Measurements from ENCODE around the gene CNTNAP1. TPM values are rescaled to one million over a fixed set of nuclear protein-coding genes. Genes with fewer than 3 reads are reported as not detected.

CNTNAP1 gene
- total RNA-seq, 1 donor from 2014 or later: 4.2 TPM

DNA sequence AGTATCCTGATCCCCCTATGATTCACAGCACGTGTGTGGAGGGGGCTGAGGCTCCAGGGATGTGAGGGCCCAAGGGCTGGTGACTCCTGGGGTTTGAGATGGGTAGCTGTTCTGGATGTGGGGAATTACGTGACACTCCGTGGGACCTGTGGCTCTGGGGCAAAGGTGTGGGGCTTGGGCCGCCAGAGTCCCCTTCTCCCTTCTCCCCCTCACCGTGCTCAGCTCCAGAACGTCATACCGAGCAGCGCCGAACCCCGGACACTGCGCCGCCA is 12.7 kb upstream of the CNTNAP1 start:
- ATAC-seq (ENCODE audit: poor library complexity) (no peak), DNase-seq (no peak)
- intact Hi-C loops (cut with DNase I): no loop called here

DNA sequence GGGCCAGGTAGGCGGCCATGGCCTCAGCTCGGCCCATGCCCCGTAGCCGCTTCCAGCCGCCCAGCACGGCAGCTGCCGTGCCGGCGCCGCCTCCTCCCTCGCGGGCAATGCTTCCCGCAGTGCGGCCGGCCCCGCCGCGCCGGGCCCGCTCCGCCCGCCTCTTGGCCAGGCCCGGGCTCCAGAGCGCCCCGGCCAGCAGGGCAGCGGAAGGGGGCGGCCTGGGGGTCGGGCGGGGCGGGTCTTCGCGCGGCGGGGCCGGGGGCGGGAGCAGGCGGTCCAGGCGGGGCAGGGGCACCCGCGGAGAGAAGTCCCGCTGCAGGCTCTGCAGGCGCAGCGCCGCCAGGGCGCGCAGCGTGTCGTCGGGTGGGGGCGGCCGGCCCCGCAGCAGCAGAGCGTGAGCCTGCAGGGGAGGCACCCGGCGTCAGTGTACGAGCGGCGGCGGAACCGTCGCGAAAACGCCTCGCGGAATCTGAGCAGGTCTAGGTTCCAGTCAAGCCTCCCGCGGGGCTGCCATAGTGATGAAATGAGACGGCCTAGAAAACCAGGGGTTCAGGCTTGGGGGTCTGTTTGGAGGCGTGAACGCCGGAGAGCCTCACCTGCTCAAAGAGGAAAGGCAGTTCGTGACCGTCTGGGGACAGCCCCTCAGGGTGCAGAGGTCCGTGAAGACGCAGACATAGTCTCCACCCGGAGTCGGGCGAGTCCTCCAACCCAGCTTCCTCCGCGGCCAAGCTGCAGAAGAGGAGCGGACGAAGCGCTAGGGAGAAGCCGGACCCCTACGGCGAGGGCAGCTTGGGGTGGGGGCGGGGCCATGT is 12.1 kb upstream of the CNTNAP1 start:
- intact Hi-C loops (cut with DNase I): no loop called here
- no peak for ATAC-seq (ENCODE audit: poor library complexity)
- no peak for DNase-seq

DNA sequence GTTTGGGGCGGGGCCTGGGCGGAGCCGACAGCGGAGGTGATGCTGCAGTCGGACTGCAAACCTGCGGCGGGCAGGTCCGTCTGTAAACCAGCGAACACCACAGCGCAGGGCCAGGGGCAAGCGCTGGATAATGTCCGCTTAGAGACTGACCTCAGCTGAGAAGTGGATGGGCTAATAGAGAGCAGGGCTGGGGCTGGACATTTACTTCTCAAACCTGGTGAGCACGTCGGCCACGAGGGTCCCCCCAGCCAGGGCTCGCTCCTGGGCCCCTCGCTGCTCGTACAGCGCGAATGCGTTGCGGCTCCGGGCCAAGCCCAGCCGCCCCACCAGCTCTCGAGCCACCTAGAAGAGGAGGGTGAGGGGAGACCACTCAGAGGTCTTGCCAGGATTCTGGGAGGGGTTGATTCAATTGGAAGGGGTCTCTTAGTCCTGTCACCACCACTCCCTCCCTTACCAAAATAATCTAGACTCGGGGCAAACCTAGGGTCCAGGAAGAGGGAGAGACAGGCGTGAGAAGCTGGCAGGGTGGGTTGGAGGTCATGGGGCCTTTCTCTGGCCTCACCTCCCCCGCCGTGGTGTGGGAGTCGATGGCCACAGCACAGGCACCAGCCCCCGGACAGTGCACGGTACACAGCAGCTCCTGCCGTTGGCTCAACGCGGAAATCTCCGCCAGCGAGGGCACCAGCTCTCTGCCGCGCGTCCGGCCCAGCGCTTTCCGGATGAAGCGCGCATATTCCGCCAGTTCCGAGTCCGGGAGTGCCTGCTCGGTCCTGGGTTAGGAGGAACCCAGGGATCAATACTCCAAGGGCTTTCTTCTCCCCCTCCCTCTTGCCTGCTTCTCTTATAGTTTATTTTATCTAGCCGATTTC is 11.3 kb upstream of the CNTNAP1 start:
- intact Hi-C loops (cut with DNase I): no loop called here
- ATAC-seq (ENCODE audit: poor library complexity): no peak
- no peak for DNase-seq

DNA sequence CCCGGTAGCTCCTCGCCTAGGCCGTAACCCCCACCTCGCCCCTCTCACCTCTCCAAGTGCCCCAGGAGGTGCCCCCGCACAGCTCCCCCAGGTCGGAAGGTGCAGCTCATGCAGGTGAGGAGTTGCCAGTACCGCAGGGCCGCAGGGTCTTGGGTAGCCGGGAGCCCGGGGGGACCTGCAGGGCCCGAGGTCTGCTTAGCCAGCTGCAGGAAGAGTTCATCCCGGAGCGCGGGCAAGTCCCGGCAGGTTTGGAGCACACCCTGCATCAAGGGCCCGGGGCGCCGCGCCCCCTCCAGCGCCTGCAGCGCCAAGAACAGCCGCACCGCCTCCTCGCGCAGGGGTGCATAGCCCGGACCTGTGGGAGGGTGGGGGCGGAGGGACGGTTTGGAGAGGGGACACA is 10.3 kb upstream of the CNTNAP1 start:
- ATAC-seq (ENCODE audit: poor library complexity): no peak
- DNase-seq: no peak
- intact Hi-C loops (cut with DNase I): no loop called here

DNA sequence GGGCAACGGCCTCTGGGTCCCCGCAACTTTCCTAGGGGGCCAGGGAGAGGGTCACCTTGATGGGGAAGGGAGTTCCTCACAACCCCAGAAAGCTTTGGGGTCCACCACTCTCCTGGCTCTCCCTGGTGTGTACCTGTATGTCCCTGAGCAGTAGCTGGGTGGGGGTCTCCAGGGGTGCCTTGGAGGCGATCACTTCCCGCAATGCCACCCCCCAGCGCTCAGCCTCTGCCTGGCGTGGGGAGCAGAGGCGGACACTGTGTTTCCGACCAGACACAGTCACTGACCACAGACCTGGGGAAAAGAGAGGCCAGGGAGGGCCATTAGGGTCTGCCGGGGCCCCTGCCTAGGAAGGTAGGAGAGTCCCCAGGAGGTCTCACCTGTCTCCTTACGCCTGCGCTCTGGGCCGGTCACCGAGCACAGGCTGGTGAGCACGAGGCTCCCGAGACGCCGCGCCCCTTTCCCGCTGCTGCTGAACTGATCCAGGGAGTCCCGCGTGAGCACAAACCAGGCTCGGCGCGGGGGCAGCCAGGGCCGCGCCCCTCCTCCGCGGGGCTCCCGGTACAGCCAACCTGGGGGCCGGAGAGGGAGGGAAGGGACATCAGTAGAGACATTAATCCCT is 9.0 kb upstream of the CNTNAP1 start:
- DNase-seq (no peak), ATAC-seq (ENCODE audit: poor library complexity) (no peak)
- intact Hi-C loops (cut with DNase I): no loop called here

DNA sequence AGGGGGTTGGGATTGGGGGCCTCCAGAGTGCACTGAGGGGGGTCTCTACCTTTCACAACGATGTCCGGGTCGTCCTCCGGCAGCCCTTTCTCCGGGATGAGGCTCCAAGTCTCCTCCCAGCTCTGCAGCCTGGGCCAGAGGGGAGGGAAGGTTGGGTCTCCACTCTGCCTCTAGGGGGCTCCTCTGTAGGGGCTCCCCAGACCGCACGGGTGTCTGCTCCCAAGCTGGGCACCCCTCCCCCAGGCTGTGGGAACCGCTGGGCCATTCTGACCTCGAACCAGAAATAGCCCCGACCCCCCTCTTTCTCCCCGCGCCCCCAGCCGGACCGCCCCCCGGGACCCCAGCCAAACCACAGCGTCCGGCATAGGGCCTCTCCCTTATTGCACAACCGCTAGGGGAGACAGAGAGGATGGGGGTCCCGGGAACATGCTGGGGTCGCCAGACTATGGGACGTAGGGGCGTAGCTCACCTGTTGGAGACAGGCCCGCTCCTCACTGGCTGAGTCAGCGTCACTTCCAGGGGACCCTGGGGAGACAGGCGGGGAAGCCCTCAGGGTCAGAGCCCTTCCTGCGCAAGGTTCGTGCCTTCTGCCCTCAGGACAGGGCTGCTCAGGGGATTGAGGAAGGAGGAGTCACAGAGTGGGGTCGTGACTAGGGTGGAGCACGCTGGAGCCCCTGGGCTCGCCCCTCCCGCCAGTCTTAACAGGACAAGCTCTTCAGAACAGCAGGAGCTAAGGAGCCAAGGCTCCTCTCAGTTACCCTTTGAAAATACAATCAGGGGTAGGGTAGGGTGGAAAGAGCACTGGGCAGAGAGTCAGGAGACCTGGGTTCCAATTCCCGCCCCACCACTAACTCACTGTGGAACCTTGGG is 8.2 kb upstream of the CNTNAP1 start:
- DNase-seq: peak; percentile 81
- intact Hi-C loops (cut with DNase I): no loop called here
- ATAC-seq (ENCODE audit: poor library complexity): no peak

DNA sequence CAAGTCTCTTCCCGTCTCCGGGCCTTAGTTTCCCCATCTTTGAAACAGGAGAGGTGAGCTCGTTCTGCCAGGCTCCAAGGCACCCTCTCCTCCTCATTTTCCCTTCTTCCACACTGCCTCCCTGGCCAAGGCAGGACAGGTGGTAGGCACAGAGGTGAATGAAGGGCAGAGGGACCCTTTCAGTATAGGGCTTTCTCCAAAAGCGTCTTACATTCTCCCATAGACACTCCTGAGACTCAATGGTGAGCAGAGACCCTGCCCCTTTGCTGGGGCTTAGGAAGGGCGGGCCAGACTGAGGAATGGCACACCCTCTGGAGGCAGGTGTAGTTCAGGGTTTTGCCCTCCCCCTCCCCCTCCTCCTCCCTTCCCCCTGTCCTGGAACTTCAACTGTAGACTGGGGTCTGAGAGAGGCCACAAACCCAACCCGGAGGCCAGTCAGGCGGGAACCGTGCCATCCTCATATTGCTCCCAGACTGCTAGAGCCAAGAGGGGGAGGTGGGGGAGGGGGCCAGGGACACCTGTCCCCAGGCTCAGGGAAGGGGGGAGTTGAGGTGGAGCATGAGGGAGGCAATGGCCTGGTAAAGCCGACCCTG is 7.5 kb upstream of the CNTNAP1 start:
- ATAC-seq (ENCODE audit: poor library complexity) (no peak), DNase-seq (no peak)
- intact Hi-C loops (cut with DNase I): loop anchor here (5.0 kb wide), 1 partner anchor 68 kb away; the partner anchor contains the start of genes RETREG3 and TUBG1

DNA sequence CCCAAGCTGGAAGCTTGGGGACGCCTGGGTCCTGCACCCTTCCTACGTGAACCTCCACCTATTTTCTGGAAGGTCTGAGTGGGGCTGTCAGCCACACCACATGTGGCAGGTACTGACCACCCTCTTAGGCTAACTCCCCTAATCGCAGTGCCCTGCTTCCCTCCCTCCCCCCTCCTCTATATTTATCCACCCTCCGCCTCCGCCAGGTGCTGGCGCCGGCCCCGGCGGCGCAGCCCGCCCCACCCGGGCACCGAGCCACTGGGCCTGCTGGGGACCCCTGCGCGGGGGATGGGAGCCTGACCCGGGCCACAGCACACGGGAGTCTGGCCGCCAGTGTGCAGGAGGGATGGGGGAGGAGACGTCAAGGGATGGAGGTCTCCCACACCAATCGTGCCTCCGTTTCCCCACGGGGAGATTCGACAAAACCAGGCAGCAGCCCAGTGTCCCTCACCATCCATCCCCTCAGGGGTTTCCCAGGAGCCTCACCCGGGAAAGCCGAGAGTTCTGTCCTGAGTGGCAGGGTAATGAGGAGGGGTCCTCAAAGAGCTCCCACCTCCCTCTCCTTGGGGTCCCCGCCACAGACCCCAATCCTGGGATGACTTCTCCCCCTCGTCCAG is 6.9 kb upstream of the CNTNAP1 start:
- intact Hi-C loops (cut with DNase I): loop anchor here (5.0 kb wide), 1 partner anchor 68 kb away; the partner anchor contains the start of genes RETREG3 and TUBG1
- DNase-seq (peak; percentile 79), ATAC-seq (ENCODE audit: poor library complexity) (peak; percentile 22)

DNA sequence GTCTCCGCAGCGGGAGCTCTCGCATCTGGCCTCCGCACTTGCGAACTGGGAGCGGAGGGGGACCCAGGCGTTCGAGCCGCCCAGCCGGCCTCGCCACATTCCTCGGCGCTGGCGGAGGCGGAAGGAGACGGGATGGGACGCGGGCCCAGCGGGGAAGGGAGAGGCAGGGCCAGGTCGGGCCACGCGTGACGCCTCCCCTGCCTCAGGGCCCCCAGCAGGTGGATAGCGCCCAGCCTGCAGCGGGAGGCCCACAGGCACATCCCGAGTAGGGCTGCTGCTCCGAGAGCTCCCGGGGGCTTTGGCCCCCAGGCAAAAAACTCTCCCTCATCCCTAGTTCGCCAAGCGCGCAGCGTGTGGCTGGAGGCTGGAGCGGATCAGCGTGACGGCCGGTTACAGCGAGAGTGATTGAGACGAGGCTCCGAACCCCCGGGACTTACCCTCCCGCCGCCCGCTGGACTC is 6.3 kb upstream of the CNTNAP1 start:
- intact Hi-C loops (cut with DNase I): loop anchor here (5.0 kb wide), 1 partner anchor 69 kb away; the partner anchor contains the start of genes RETREG3 and TUBG1
- ATAC-seq (ENCODE audit: poor library complexity) (peak; percentile 19), DNase-seq (peak; percentile 72)

DNA sequence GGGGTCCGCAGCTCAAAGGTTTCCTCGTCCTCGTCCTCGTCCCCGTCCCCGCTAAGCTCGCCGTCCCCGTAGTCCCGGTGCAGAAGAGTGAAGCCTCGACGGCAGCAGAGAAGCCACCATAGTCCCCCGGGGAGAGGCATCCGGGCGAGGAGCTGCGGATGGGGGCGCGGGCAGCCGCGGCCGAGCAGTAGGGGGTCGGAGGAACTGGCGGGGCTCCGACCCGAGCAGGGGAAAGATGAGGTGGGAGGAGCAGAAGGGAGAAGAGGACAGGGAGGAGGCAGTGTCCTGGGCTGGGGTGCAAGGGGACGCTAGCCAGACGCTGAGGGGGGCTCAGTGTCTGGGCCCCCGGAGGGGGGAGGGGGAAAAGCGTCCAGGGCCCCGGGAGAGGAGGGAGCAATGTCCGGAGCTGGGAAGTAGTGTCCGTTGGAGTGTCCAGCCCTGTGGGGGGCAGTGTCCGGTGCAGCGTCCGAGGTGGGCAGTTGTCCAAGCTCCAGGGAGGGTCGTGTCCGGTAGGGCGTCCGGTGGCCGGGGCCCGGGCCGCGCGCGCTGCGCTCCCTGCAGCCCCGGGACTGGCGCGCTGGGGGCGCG is 5.8 kb upstream of the CNTNAP1 start, which contains the start of gene PLEKHH3:
TSS of gene PLEKHH3 (minus strand) at position 571 of the 588 bp plus-strand sequence. CDS start at position 140, 431 bp downstream.
- no peak for DNase-seq
- intact Hi-C loops (cut with DNase I): loop anchor here (5.0 kb wide), 1 partner anchor 69 kb away; the partner anchor contains the start of genes RETREG3 and TUBG1
- ATAC-seq (ENCODE audit: poor library complexity): peak; percentile 0

DNA sequence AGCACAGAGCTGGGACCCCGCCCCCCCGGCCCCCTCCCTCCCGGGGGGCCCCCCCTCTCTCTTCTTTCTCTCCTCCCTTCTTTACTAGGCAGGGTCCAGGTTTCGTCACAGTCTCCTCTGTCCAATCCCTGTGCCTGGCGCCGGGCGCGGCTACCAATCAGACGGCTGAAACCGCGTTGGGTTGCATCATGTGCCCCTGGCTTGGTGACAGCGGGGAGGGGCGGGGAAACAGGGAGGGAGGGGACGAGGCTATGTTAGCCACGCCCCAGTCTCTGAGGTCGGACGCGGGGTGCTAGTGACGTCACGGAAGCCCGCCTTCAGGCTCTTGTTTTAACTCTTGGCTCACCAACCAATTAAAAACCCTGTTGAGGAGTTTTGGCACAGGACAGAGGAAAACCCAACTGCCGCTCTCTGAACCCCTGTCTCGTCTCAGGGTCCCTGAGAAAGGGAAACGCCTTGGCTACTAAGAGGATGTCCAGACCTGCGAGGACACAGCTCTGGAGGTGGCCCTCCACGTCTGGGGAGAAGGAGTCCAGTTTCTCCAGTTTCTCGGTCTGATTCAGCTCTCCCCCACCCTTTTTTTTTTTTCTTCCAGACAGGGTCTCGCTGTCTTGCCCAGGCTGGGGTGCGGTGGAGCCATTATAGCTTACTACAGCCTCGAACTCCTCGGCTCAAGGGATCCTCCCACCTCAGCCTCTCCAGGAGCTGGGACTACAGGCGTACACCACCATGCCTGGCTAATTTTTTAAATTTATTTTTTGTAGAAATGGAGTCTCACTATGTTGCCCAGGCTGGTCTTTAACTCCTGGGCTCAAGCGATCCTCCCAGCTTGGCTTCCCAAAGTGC is 5.1 kb upstream of the CNTNAP1 start:
- intact Hi-C loops (cut with DNase I): loop anchor here (5.0 kb wide), 1 partner anchor 70 kb away; the partner anchor contains the start of genes RETREG3 and TUBG1
- ATAC-seq (ENCODE audit: poor library complexity) (peak; percentile 64), DNase-seq (peak; percentile 100)

DNA sequence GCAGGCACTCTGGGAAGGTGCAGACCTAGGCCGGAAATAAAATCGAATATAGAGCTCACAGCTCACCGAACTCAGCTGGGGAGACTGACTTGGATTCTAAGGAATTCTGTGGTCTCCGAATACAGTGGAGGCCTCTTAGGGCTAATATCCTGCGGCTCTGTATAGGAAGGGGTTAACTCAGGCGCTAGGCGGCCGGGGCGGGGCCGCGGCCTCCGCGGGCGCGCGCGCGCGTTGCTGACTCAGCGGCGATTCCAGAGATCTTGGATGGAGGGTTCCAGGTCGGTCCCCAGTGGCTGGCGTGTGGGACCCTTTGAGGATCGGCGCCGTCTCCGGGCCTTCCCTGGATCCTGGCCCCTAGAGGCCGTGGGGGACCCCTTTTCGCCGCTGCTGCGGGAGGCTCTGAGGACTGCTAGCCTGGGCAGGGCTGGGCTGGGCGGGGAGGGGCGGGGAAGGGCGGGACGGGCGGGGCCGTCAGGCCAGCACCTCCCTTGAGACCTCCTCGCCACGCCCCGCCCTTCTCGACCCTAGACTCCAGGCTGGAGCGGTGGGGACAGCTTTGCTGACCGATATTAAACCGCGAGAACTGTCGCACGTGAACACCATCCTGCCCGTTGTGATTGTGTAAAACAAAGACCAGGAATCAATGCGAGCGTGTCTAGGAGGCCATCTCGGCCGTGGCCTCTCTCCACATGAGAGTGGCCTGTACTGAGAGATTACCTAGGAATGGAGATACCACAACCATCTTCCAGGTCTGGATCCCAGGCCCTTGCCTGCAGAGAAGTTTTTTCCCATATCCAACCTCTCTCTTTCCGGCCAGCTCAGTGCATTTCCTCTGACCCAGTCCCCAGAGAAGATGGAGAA is 4.2 kb upstream of the CNTNAP1 start:
- intact Hi-C loops (cut with DNase I): loop anchor here (5.0 kb wide), 1 partner anchor 71 kb away; the partner anchor contains the start of genes RETREG3 and TUBG1
- ATAC-seq (ENCODE audit: poor library complexity): peak; percentile 46
- DNase-seq: peak; percentile 93

DNA sequence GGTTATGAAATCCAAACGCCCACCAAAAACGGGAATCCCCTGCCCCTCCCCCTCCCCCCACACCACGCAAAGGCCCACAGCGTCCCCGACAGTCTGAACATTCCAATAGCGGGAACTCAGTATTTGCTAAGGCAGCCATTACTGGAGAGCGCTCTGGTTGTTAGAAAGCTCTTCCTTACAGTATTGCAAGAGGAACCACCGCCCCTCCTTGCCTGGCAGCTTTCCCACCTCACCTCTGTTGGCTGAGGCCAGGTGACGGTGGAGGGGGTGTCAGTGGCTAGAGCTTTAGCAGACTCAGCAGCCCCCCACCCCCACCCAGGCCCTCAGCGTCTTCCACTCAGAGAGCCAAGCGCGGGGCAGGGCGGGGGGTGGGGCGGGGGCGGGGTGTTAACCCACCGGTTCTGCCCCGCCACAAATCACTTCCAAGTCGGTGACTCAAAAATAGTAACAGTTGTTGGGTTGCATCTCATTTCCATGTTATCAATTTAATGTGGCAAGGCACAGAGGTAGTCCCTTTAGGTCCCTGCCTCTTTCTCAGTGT is 3.3 kb upstream of the CNTNAP1 start:
- ATAC-seq (ENCODE audit: poor library complexity): no peak
- DNase-seq: no peak
- intact Hi-C loops (cut with DNase I): loop anchor here (5.0 kb wide), 1 partner anchor 72 kb away; the partner anchor contains the start of genes RETREG3 and TUBG1

DNA sequence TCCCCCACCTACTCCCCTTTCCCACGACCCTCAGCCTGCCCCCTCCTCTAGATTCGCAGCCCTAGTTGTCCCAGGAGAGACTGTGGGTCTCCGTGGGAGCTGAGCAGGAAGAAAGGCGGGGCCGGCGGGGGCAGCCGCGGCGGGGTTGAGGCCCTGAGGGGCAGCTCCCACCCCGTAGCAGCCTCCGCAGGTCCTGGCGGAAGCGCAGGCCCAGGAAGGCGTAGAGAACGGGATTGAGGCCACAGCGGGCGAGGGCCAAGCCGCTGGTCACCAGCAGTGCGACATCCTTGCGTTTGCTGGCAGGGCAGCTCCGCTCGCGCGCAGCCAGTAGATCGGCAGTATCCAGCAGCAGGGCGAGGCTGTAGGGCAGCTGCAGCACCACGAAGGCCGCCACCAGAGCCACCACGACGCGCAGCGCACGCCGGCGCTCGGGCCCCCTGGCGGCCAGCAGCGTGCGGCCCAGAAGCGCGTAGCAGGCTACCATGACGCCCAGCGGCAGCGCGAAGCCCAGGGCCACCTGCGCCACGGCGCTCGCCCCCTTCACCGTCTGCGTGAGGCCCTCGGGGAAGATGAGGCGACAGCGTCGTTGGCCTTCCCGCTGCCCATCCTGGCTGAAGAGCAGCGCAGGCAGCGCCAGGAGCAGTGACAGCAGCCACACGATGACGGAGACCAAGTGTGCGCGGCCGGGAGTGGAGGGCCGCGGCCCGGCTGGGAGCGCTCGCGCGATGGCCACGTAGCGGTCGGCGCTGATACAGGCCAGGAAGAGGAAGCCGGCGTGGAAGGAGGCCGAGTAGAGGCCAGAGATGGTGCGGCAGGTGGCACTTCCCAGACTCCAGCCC is 2.6 kb upstream of the CNTNAP1 start:
- intact Hi-C loops (cut with DNase I): loop anchor here (5.0 kb wide), 2 partner anchors 72 to 92 kb away; partner anchors contain the start of genes RETREG3 and TUBG1
- ATAC-seq (ENCODE audit: poor library complexity) (peak; percentile 52), DNase-seq (peak; percentile 90)
